Peyer's patch (tissue), 4 donors: ENCODE data around the gene PKNOX2. TPM values are rescaled to one million over a fixed set of nuclear protein-coding genes. Genes with fewer than 3 reads are reported as not detected.

Source experiments
- DNase-seq, 3 donors: peaks; one replicate each; pipeline ENCODE4 v3.0.0-alpha.2; 2017 to 2019
- H3K27ac ChIP-seq, 4 donors: fragments of 200-600 bp; sonication (generic); one replicate each; pipeline ENCODE4 v1.5.1; 2016 to 2019
- H3K27me3 ChIP-seq, 2 donors: fragments of 200-600 bp; sonication (generic); one replicate each; pipeline ENCODE4 v1.5.1; 2019
- H3K36me3 ChIP-seq, 3 donors: fragments of 200-600 bp; sonication (generic); one replicate each; pipeline ENCODE4 v1.5.1; 2016 to 2019
- H3K4me1 ChIP-seq, 4 donors: fragments of 200-600 bp; sonication (generic); one replicate each; pipeline ENCODE4 v1.5.1; 2016 to 2019
- H3K4me3 ChIP-seq, 4 donors: fragments of 200-600 bp; sonication (generic); 1 replicate in 3 of 4; 2 replicates in 1 of 4; pipeline ENCODE4 v1.5.1; 2016 to 2019; ENCODE audit warnings: mild to moderate bottlenecking in 1 of 4
- H3K9me3 ChIP-seq, 4 donors: fragments of 200-600 bp; sonication (generic); one replicate each; pipeline ENCODE4 v1.5.1; 2016 to 2019; ENCODE audit warnings: mild to moderate bottlenecking in 1 of 4
- CTCF ChIP-seq, 6 experiments: fragments of 450-650 bp in 4 of 6; fragments of 200-600 bp in 2 of 6; sonication (generic) in 1 of 6; IDR thresholded peaks; one replicate each; pipeline ENCODE4 v1.5.1; 2017 to 2019; ENCODE audit warnings: antibody characterized with exemption in 6 of 6, mild to moderate bottlenecking in 3 of 6, moderate library complexity in 1 of 6
- POLR2A ChIP-seq, 2 donors: fragments of 450-650 bp; IDR thresholded peaks; one replicate each; pipeline ENCODE4 v1.5.1; 2017; ENCODE audit warnings: antibody characterized with exemption in 2 of 2, mild to moderate bottlenecking in 2 of 2, moderate library complexity in 2 of 2
- total RNA-seq, 4 donors: library from RNA; depleted of rRNA; stranded (reverse); fragments of >200 nt; gene quantifications; one replicate each; pipeline ENCODE4 v1.1.0, GENCODE V29; 2016

PKNOX2 gene
- total RNA-seq, 4 donors from 2014 or later, result 1.4 to 8.3 TPM; not detected in 2

GRCh38 chr11:125190566-125190965 lies 26.0 kb downstream of the PKNOX2 start:
- TF ChIP-seq POLR2A (IDR thresholded peaks at IDR 0.05), result no peak
- H3K4me3 ChIP-seq, result no peak overlapping the region

GRCh38 chr11:125192183-125192582 lies 27.6 kb downstream of the PKNOX2 start:
- TF ChIP-seq CTCF (IDR thresholded peaks at IDR 0.05), result no peak
- no peak for TF ChIP-seq POLR2A (IDR thresholded peaks at IDR 0.05)
- Histone ChIP-seq H3K4me1 (no peaks in the 10 kb centered on the region), H3K27me3 (no peaks in the 10 kb centered on the region), H3K9me3 (no peaks in the 10 kb centered on the region), H3K4me3 (no peak overlapping the region), H3K36me3 (no peaks in the 10 kb centered on the region), H3K27ac (no peak overlapping the region)
- DNase-seq, result no peak

More at GRCh38 chr11:125190566-125190965, 26.0 kb downstream of the PKNOX2 start:
- no peak overlapping the region for H3K27ac ChIP-seq
- H3K27me3 ChIP-seq, result no peaks in the 10 kb centered on the region
- DNase-seq, result no peak
- no peaks in the 10 kb centered on the region for H3K9me3 ChIP-seq
- H3K36me3 ChIP-seq, result no peaks in the 10 kb centered on the region
- no peaks in the 10 kb centered on the region for H3K4me1 ChIP-seq

- Histone ChIP-seq H3K27ac (no peak overlapping the region), H3K4me3 (no peak overlapping the region), H3K27me3 (no peaks in the 10 kb centered on the region), H3K4me1 (no peaks in the 10 kb centered on the region), H3K9me3 (no peaks in the 10 kb centered on the region), H3K36me3 (no peaks in the 10 kb centered on the region)
- DNase-seq, result no peak
- TF ChIP-seq CTCF (IDR thresholded peaks at IDR 0.05) (no peak), POLR2A (IDR thresholded peaks at IDR 0.05) (no peak)
Measured at GRCh38 chr11:125192717-125193415, 28.3 kb downstream of the PKNOX2 start.

GRCh38 chr11:125193416-125193726 lies 28.8 kb downstream of the PKNOX2 start:
- TF ChIP-seq CTCF (IDR thresholded peaks at IDR 0.05) (no peak), POLR2A (IDR thresholded peaks at IDR 0.05) (no peak)
- no peaks in the 10 kb centered on the region for H3K27me3 ChIP-seq
- H3K36me3 ChIP-seq, result no peaks in the 10 kb centered on the region
- no peak for DNase-seq
- no peak overlapping the region for H3K27ac ChIP-seq
- H3K4me3 ChIP-seq, result no peak overlapping the region
- H3K4me1 ChIP-seq, result no peaks in the 10 kb centered on the region
- H3K9me3 ChIP-seq, result no peaks in the 10 kb centered on the region

- Histone ChIP-seq H3K4me3 (no peak overlapping the region), H3K36me3 (no peaks in the 10 kb centered on the region), H3K27me3 (no peaks in the 10 kb centered on the region), H3K27ac (no peak overlapping the region), H3K9me3 (no peaks in the 10 kb centered on the region), H3K4me1 (no peaks in the 10 kb centered on the region)
- no peak for DNase-seq
- TF ChIP-seq CTCF (IDR thresholded peaks at IDR 0.05) (no peak), POLR2A (IDR thresholded peaks at IDR 0.05) (no peak)
Measured at GRCh38 chr11:125193841-125194240, 29.3 kb downstream of the PKNOX2 start.

- DNase-seq, result no peak
- H3K9me3 ChIP-seq, result no peaks in the 10 kb centered on the region
- no peak overlapping the region for H3K27ac ChIP-seq
- TF ChIP-seq CTCF (IDR thresholded peaks at IDR 0.05), result no peak
- TF ChIP-seq POLR2A (IDR thresholded peaks at IDR 0.05), result no peak
- no peaks in the 10 kb centered on the region for H3K36me3 ChIP-seq
- H3K4me3 ChIP-seq, result no peak overlapping the region
- H3K27me3 ChIP-seq, result no peaks in the 10 kb centered on the region
- H3K4me1 ChIP-seq, result no peaks in the 10 kb centered on the region
Measured at GRCh38 chr11:125199915-125200314, 35.4 kb downstream of the PKNOX2 start.
